Calu3 (cell line): ENCODE measurements around the gene EMX2. TPM values are rescaled to one million over a fixed set of nuclear protein-coding genes. Genes with fewer than 3 reads are reported as not detected.

Experiments used
- BruUV-seq: library from RNA; stranded (reverse); fragments of 400-500 nt; replicated peaks from 2 replicates; lab custom pipeline; 2021; lab: Mats Ljungman, UMichigan
- CTCF ChIA-PET: fragments of 300-600 bp; sonication (Branson Sonifier 250); formaldehyde crosslinking; loops from one replicate; lab custom pipeline; 2022; ENCODE audit warnings: antibody characterized with exemption; lab: Charles Lee
- DNase-seq: peaks from one replicate; pipeline ENCODE4 v3.0.0; 2022
- H3K27ac Mint-ChIP-seq: one replicate; pipeline ENCODE4 v1.8.0; 2022; ENCODE audit warnings: mixed read lengths; ENCODE audit not compliant: unreplicated experiment
- H3K27me3 Mint-ChIP-seq: one replicate; pipeline ENCODE4 v1.8.0; 2022; ENCODE audit warnings: mixed read lengths; ENCODE audit not compliant: unreplicated experiment
- H3K36me3 Mint-ChIP-seq: one replicate; pipeline ENCODE4 v1.8.0; 2022; ENCODE audit warnings: mild to moderate bottlenecking, moderate library complexity, mixed read lengths; ENCODE audit not compliant: insufficient read depth, unreplicated experiment
- H3K4me1 Mint-ChIP-seq: one replicate; pipeline ENCODE4 v1.8.0; 2022; ENCODE audit warnings: mild to moderate bottlenecking, low read depth, mixed read lengths; ENCODE audit not compliant: unreplicated experiment
- H3K4me3 Mint-ChIP-seq: one replicate; pipeline ENCODE4 v1.8.0; 2022; ENCODE audit warnings: mild to moderate bottlenecking, low read depth, moderate library complexity, mixed read lengths; ENCODE audit not compliant: unreplicated experiment
- H3K9me3 Mint-ChIP-seq: one replicate; pipeline ENCODE4 v1.8.0; 2022; ENCODE audit warnings: low read depth, mixed read lengths; ENCODE audit not compliant: unreplicated experiment
- CTCF ChIP-seq: fragments of 200-600 bp; IDR thresholded peaks from one replicate; pipeline ENCODE4 v1.8.0; 2022; ENCODE audit warnings: antibody characterized with exemption; ENCODE audit not compliant: unreplicated experiment
- intact Hi-C: fragments of 100-400 bp; cut with micrococcal nuclease; formaldehyde crosslinking; loops from one replicate; pipeline ENCODE4 v1.10.0; 2022; ENCODE audit not compliant: unreplicated experiment
- total RNA-seq: library from RNA; stranded (reverse); gene quantifications from 2 replicates; pipeline ENCODE4 v1.2.3, GENCODE V29; 2022

Gene EMX2
- total RNA-seq, 1 experiment from 2014 or later, result not detected

- Mint-ChIP-seq H3K4me1 (no peaks in the 10 kb centered on the region), H3K27me3 (peaks cover 86% of the 10 kb centered on the region), H3K9me3 (no peaks in the 10 kb centered on the region), H3K4me3 (no peak overlapping the region), H3K36me3 (no peaks in the 10 kb centered on the region), H3K27ac (no peak overlapping the region)
- no peak for DNase-seq
- no peak for TF ChIP-seq CTCF
- intact Hi-C loops, result no loop called here
- no TSS peak for BruUV-seq
- CTCF ChIA-PET, result no interaction called here
Measured at GRCh38 chr10:117553142-117553814, 10.7 kb downstream of the EMX2 start.

DNA sequence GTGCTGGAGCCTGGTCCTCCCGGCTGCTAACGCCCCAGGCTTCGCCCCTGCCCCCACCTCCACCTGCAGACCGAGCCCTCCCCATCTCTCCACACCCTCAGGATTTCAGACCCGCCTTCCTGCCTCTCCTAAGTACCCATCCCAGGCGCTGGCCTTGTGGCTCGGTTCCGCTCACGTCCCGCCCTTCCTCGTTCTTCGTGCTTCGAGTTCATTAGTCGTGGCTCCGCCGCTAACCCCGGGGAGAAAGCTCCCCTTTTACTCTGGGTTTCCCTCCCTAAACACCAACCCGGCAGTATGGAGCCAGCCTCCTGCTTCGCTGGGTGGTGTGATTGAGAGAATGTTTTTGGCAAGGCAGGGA, 11.2 kb downstream of the EMX2 start:
- no peak overlapping the region for H3K27ac Mint-ChIP-seq
- no peak overlapping the region for H3K4me3 Mint-ChIP-seq
- CTCF ChIA-PET, result no interaction called here
- TF ChIP-seq CTCF, result no peak
- H3K36me3 Mint-ChIP-seq, result no peaks in the 10 kb centered on the region
- BruUV-seq, result no TSS peak
- H3K4me1 Mint-ChIP-seq, result no peaks in the 10 kb centered on the region
- intact Hi-C loops, result no loop called here
- no peak for DNase-seq
- no peaks in the 10 kb centered on the region for H3K9me3 Mint-ChIP-seq
- peaks cover 81% of the 10 kb centered on the region for H3K27me3 Mint-ChIP-seq

DNA sequence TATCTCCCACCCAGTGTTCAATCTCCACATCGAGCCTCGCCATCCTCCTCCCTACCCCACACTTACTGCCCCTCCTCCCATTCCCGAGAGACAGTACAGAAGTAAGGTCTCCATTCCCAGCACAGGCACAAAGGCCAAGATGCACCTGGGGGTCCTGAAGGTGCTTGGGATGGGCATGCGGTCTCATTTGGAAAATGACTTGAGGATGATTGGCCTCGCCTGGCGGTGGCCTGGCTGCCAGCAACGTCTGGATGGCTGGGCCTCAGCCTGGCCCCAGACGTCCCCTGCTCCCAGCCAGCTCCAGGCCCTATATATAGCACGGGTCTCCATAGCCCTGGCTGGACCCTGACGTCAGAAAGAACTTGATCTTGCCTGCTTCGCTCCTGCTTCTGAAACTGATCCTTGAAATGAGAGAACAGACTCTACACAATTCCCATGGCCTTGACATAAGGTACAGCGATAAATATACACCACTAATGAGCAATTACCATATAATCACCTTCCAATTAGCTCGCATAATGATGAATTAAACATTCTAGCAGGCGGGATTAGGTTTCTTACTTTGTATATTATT, 11.8 kb downstream of the EMX2 start:
- H3K9me3 Mint-ChIP-seq, result no peaks in the 10 kb centered on the region
- CTCF ChIA-PET, result no interaction called here
- no peaks in the 10 kb centered on the region for H3K36me3 Mint-ChIP-seq
- no peak overlapping the region for H3K4me3 Mint-ChIP-seq
- TF ChIP-seq CTCF, result no peak
- no peak for DNase-seq
- no peaks in the 10 kb centered on the region for H3K4me1 Mint-ChIP-seq
- H3K27ac Mint-ChIP-seq, result no peak overlapping the region
- intact Hi-C loops, result no loop called here
- peaks cover 76% of the 10 kb centered on the region for H3K27me3 Mint-ChIP-seq
- no TSS peak for BruUV-seq

DNA sequence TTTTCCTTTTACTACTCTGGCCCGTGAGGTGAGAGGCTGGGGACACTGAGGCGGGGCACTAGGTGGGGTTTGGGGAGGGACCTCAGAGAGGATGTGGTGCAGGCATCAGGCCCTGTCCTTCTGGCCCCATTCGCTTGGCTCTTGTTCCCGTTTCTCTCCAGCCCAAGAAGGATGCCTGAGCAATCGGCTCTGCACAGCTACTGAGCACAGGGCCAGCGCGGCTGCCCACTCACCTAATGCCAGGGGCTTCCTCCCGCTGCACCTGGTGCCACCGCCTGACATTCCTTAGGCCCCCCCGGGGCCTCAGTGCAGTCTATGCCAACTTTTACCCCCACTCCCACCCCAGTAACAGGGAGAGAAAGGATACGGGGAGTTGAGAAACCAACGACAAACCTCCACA, 12.5 kb downstream of the EMX2 start:
- intact Hi-C loops, result no loop called here
- no peak overlapping the region for H3K4me3 Mint-ChIP-seq
- no peaks in the 10 kb centered on the region for H3K9me3 Mint-ChIP-seq
- no peak for DNase-seq
- CTCF ChIA-PET, result no interaction called here
- H3K4me1 Mint-ChIP-seq, result no peaks in the 10 kb centered on the region
- H3K27ac Mint-ChIP-seq, result no peak overlapping the region
- TF ChIP-seq CTCF, result no peak
- H3K27me3 Mint-ChIP-seq, result peaks cover 69% of the 10 kb centered on the region
- H3K36me3 Mint-ChIP-seq, result no peaks in the 10 kb centered on the region
- BruUV-seq, result no TSS peak
